Activated T-cell treated with anti-CD3 and anti-CD28 coated beads, Interleukin-2, amount 50 U/mL, for 48 hours (primary cell): ENCODE measurements around the gene CCDC197.

Experiments used
- DNase-seq, 2 experiments: peaks; one replicate each; pipeline ENCODE4 v3.0.0-alpha.2; 2020

CCDC197 gene

GRCh38 chr14:94001501-94002396 lies 4.6 kb downstream of the CCDC197 start:
- DNase-seq: peak; percentile 75 to 76

- no peak for DNase-seq
Observed at GRCh38 chr14:94003397-94003796, 6.3 kb downstream of the CCDC197 start.

- DNase-seq: no peak
Observed at GRCh38 chr14:94004015-94004414, 6.9 kb downstream of the CCDC197 start.

GRCh38 chr14:94005324-94006073 lies 8.4 kb downstream of the CCDC197 start:
- no peak for DNase-seq

GRCh38 chr14:94008234-94008633 lies 11.1 kb downstream of the CCDC197 start:
- DNase-seq: no peak

- no peak for DNase-seq
Observed at GRCh38 chr14:94009767-94010166, 12.7 kb downstream of the CCDC197 start.

GRCh38 chr14:94010625-94011024 lies 13.5 kb downstream of the CCDC197 start:
- DNase-seq: no peak

- DNase-seq: no peak
Observed at GRCh38 chr14:94011795-94012194, 14.7 kb downstream of the CCDC197 start.

GRCh38 chr14:94014382-94014781 lies 17.3 kb downstream of the CCDC197 start:
- no peak for DNase-seq

GRCh38 chr14:94015223-94015622 lies 18.1 kb downstream of the CCDC197 start:
- no peak for DNase-seq

GRCh38 chr14:94016446-94016976 lies 19.4 kb downstream of the CCDC197 start:
- no peak for DNase-seq

GRCh38 chr14:94018308-94018707 lies 21.2 kb downstream of the CCDC197 start:
- DNase-seq: no peak

GRCh38 chr14:94019329-94019728 lies 22.2 kb downstream of the CCDC197 start:
- DNase-seq: no peak

GRCh38 chr14:94020267-94020666 lies 23.2 kb downstream of the CCDC197 start:
- DNase-seq: no peak

GRCh38 chr14:94021001-94021400 lies 23.9 kb downstream of the CCDC197 start:
- no peak for DNase-seq

GRCh38 chr14:94021416-94022157 lies 24.5 kb downstream of the CCDC197 start:
- DNase-seq: peak; percentile 62

GRCh38 chr14:94022532-94023411 lies 25.7 kb downstream of the CCDC197 start:
- no peak for DNase-seq

GRCh38 chr14:94024549-94024948 lies 27.4 kb downstream of the CCDC197 start:
- no peak for DNase-seq

GRCh38 chr14:94025720-94026119 lies 28.6 kb downstream of the CCDC197 start:
- no peak for DNase-seq

- DNase-seq: peak; percentile 99 to 100
Observed at GRCh38 chr14:94026173-94026888, 29.2 kb downstream of the CCDC197 start, which contains the start of gene OTUB2. TSS of gene OTUB2 (plus strand) at chr14:94026340. CDS start at chr14:94026538, 198 bp downstream.

- DNase-seq: no peak
Observed at GRCh38 chr14:94026889-94027469, 29.9 kb downstream of the CCDC197 start.
